ENCODE measurements around the gene ANKRD18A. TPM values are rescaled to one million over a fixed set of nuclear protein-coding genes. Genes with fewer than 3 reads are reported as not detected.
A peak's percentile ranks its signal among the peaks of the same experiment; 100 is the strongest.
"Not testable (repeated sequence)": the region's sequence is repeated elsewhere in the genome, so short reads cannot be mapped to it uniquely, and the experiment has no call there.

ANKRD18A gene
- total RNA-seq, 1 experiment from 2014 or later = 14.4 TPM

GRCh38 chr9:38619556-38620447 is 594 bp downstream of the ANKRD18A start:
- Histone ChIP-seq H3K9me3 (ENCODE audit: control insufficient read depth, low read depth, low read length) (no peaks in the 10 kb centered on the region), H3K79me1 (ENCODE audit: insufficient read depth, low read depth, low read length, poor library complexity, severe bottlenecking) (no peaks in the 10 kb centered on the region), H3T11ph (ENCODE audit: low read length) (no peak overlapping the region), H3K27ac (ENCODE audit: insufficient read length, low read depth, low read length) (no peak overlapping the region), H3K56ac (ENCODE audit: insufficient read length, low read depth, low read length) (no peak overlapping the region), H4K5ac (ENCODE audit: insufficient read length, low read depth, low read length) (no peak overlapping the region), H3K27me3 (ENCODE audit: insufficient read depth, low read length) (peaks cover 8% of the 10 kb centered on the region; the same call in 1 of the 2 replicates), H3K4me2 (ENCODE audit: insufficient read depth, insufficient read length, low read length) (peak overlapping the region; percentile 89), H3K18ac (ENCODE audit: insufficient read length, low read depth, low read length) (no peak overlapping the region), H2AFZ (ENCODE audit: low read length) (peak overlapping the region; percentile 59), H3K14ac (ENCODE audit: insufficient read depth, low read length) (no peak overlapping the region), H2BK12ac (ENCODE audit: insufficient read length, low read depth, low read length) (no peak overlapping the region), H3K23ac (ENCODE audit: insufficient read length, low read depth, low read length) (no peak overlapping the region), H4K8ac (replicated peaks; ENCODE audit: insufficient read length, low read depth, low read length) (no peak overlapping the region), H2BK120ac (ENCODE audit: low read depth, low read length, poor library complexity, severe bottlenecking) (no peak overlapping the region), H3K9ac (ENCODE audit: extremely low read depth, insufficient read length, low read length) (peak overlapping the region; percentile 31), H3K4ac (ENCODE audit: low read depth, low read length) (no peak overlapping the region), H4K91ac (ENCODE audit: insufficient read length, low read depth, low read length) (no peak overlapping the region), H3K4me1 (ENCODE audit: insufficient read depth, low read length) (no peaks in the 10 kb centered on the region), H4K20me1 (ENCODE audit: control insufficient read depth, insufficient read depth, insufficient read length) (no peaks in the 10 kb centered on the region), H3K23me2 (ENCODE audit: insufficient read length, low read depth, low read length, poor library complexity, severe bottlenecking) (peaks cover 23% of the 10 kb centered on the region), H2BK20ac (ENCODE audit: low read depth, low read length, poor library complexity, severe bottlenecking) (no peak overlapping the region), H2BK5ac (ENCODE audit: insufficient read length, low read length) (no peak overlapping the region), H2AK5ac (ENCODE audit: insufficient read length, low read length) (no peak overlapping the region), H3K79me2 (ENCODE audit: insufficient read depth, low read length) (no peaks in the 10 kb centered on the region), H2BK15ac (ENCODE audit: low read depth, low read length) (no peak overlapping the region)
- WGBS (ENCODE audit: extremely low coverage, insufficient read length, low lambda C conversion rate) = no CpG with 5 or more reads among the region's 58 CpGs
- peaks cover 10 to 13% of the 10 kb centered on the region in 2 experiments for H3K9me3 Mint-ChIP-seq
- H3K36me3 Mint-ChIP-seq (ENCODE audit: insufficient read depth in 1 of 3, low read depth in 3 of 3) = peaks cover 8 to 18% (median 9%) of the 10 kb centered on the region in 3 experiments
- peaks cover 15 to 16% of the 10 kb centered on the region in 2 experiments for H3K4me1 Mint-ChIP-seq
- H3K4me3 Mint-ChIP-seq = peak overlapping the region; percentile 86 to 92
- DNase-seq = peak; percentile 48
- H3K27ac Mint-ChIP-seq = peak overlapping the region in 2 of 3 experiments; percentile 50 to 95; a peak in 2 of 7 replicates
- no peak for TF ChIP-seq CTCF (conservative IDR thresholded peaks at IDR 0.05)
- peaks cover 36% of the 10 kb centered on the region for H3K27me3 Mint-ChIP-seq (ENCODE audit: low read depth)

GRCh38 chr9:38598029-38598745 is 22.2 kb downstream of the ANKRD18A start:
- not testable (repeated sequence) for H3K79me1 ChIP-seq (ENCODE audit: insufficient read depth, low read depth, low read length, poor library complexity, severe bottlenecking); H3K56ac ChIP-seq (ENCODE audit: insufficient read length, low read depth, low read length); H3T11ph ChIP-seq (ENCODE audit: low read length); H3K4me3 Mint-ChIP-seq; H2BK5ac ChIP-seq (ENCODE audit: insufficient read length, low read length); H3K27ac Mint-ChIP-seq; H3K18ac ChIP-seq (ENCODE audit: insufficient read length, low read depth, low read length); H3K79me2 ChIP-seq (ENCODE audit: insufficient read depth, low read length); H3K4me1 Mint-ChIP-seq; H2AK5ac ChIP-seq (ENCODE audit: insufficient read length, low read length); H2AFZ ChIP-seq (ENCODE audit: low read length); H3K9me3 ChIP-seq (ENCODE audit: control insufficient read depth, low read depth, low read length); H3K9ac ChIP-seq (ENCODE audit: extremely low read depth, insufficient read length, low read length); H3K4me1 ChIP-seq (ENCODE audit: insufficient read depth, low read length); H3K27ac ChIP-seq (ENCODE audit: insufficient read length, low read depth, low read length); H2BK120ac ChIP-seq (ENCODE audit: low read depth, low read length, poor library complexity, severe bottlenecking); H2BK15ac ChIP-seq (ENCODE audit: low read depth, low read length); H2BK12ac ChIP-seq (ENCODE audit: insufficient read length, low read depth, low read length); H3K4me2 ChIP-seq (ENCODE audit: insufficient read depth, insufficient read length, low read length); H4K91ac ChIP-seq (ENCODE audit: insufficient read length, low read depth, low read length); H2BK20ac ChIP-seq (ENCODE audit: low read depth, low read length, poor library complexity, severe bottlenecking); H4K20me1 ChIP-seq (ENCODE audit: control insufficient read depth, insufficient read depth, insufficient read length); H4K8ac ChIP-seq (replicated peaks; ENCODE audit: insufficient read length, low read depth, low read length); H3K14ac ChIP-seq (ENCODE audit: insufficient read depth, low read length); H3K23ac ChIP-seq (ENCODE audit: insufficient read length, low read depth, low read length); H3K27me3 Mint-ChIP-seq (ENCODE audit: low read depth); H3K4ac ChIP-seq (ENCODE audit: low read depth, low read length); DNase-seq; H3K23me2 ChIP-seq (ENCODE audit: insufficient read length, low read depth, low read length, poor library complexity, severe bottlenecking); H3K27me3 ChIP-seq (ENCODE audit: insufficient read depth, low read length); H3K9me3 Mint-ChIP-seq; H4K5ac ChIP-seq (ENCODE audit: insufficient read length, low read depth, low read length); H3K36me3 Mint-ChIP-seq (ENCODE audit: insufficient read depth in 1 of 3, low read depth in 3 of 3)
- no CpG with 5 or more reads among the region's 2 CpGs for WGBS (ENCODE audit: extremely low coverage, insufficient read length, low lambda C conversion rate)

Measured in H9 (cell line).